Right lobe of liver (tissue), 6 donors: Measurements from ENCODE around the gene MARCHF5. TPM values are rescaled to one million over a fixed set of nuclear protein-coding genes. Genes with fewer than 3 reads are reported as not detected.

ENCODE experiments used
- ATAC-seq, 4 donors: fragments of 200-7000 bp; cut with Tn5 transposase; one replicate each; pipeline ENCODE4 v1.9.1; 2020; ENCODE audit warnings: mild to moderate bottlenecking in 4 of 4, moderate library complexity in 4 of 4
- DNase-seq, 3 donors: peaks; one replicate each; pipeline ENCODE4 v3.0.0-alpha.2; 2020
- H3K27ac ChIP-seq, 3 donors: fragments of 200-600 bp; one replicate each; pipeline ENCODE4 v1.8.0; 2022
- H3K27me3 ChIP-seq, 2 donors: fragments of 200-600 bp; one replicate each; pipeline ENCODE4 v1.8.0; 2022
- H3K36me3 ChIP-seq, 4 donors: fragments of 200-600 bp; sonication (generic) in 1 of 4; one replicate each; pipeline versions ENCODE4 v1.5.1 to v1.8.0; 2017 to 2022; ENCODE audit warnings: control low read depth in 1 of 4
- H3K4me1 ChIP-seq, 4 donors: fragments of 200-600 bp; sonication (generic) in 1 of 4; one replicate each; pipeline versions ENCODE4 v1.5.1 to v1.8.0; 2017 to 2022; ENCODE audit warnings: control low read depth in 1 of 4
- H3K4me3 ChIP-seq, 3 donors: fragments of 200-600 bp; one replicate each; pipeline ENCODE4 v1.8.0; 2022
- H3K9me3 ChIP-seq, 4 donors: fragments of 200-600 bp; sonication (generic) in 1 of 4; one replicate each; pipeline versions ENCODE4 v1.5.1 to v1.8.0; 2017 to 2022; ENCODE audit warnings: control low read depth in 1 of 4
- POLR2A ChIP-seq: fragments of 450-650 bp; IDR thresholded peaks from one replicate; pipeline ENCODE4 v1.6.1; 2017; ENCODE audit warnings: antibody characterized with exemption, mild to moderate bottlenecking
- WGBS: methylation state at CpG from one replicate; pipeline ENCODE4 v1.1.6; 2018; ENCODE audit warnings: low coverage, low lambda C conversion rate; ENCODE audit not compliant: insufficient coverage; ENCODE audit errors: missing lambda C conversion rate; 5-methylcytosine and 5-hydroxymethylcytosine counted together
- intact Hi-C, 2 donors: fragments of 100-400 bp; cut with DNase I; formaldehyde crosslinking; loops; one replicate each; pipeline versions ENCODE4 v1.11.2 to v1.14.1; 2022
- total RNA-seq, 6 experiments: library from RNA; depleted of rRNA in 2 of 6; stranded (reverse); fragments of >200 nt in 2 of 6; fragmentation: NEBNext Ultra II Directional in 3 of 6; extraction: Animal tissue kit (Norgen Biotek cat#: 25700) in 3 of 6; gene quantifications; one replicate each; pipeline versions ENCODE4 v1.1.0 to v1.2.4, GENCODE V29; 2016 to 2023
- TF ChIP-seq, protein P1 (sequence below), 4 donors: fragments of 200-600 bp in 3 of 4; fragments of 450-650 bp in 1 of 4; IDR thresholded peaks; one replicate each; pipeline versions ENCODE4 v1.5.1 to v1.8.0; 2016 to 2022; ENCODE audit warnings: antibody characterized with exemption in 4 of 4, mild to moderate bottlenecking in 2 of 4
- donor health status: DM: no; HTN: yes; CAD: no.
- donor health status: DM: no; HTN: no; CAD: no.
- donor health status: DM: no; HTN: no; CAD: no.
- donor health status: DM: no; HTN: yes; CAD: no.
- donor health status: DM: no; HTN: yes; CAD: no.

Gene MARCHF5
- total RNA-seq, 6 experiments from 2014 or later, result 14.6 to 26.5 (median 23.8) TPM

DNA sequence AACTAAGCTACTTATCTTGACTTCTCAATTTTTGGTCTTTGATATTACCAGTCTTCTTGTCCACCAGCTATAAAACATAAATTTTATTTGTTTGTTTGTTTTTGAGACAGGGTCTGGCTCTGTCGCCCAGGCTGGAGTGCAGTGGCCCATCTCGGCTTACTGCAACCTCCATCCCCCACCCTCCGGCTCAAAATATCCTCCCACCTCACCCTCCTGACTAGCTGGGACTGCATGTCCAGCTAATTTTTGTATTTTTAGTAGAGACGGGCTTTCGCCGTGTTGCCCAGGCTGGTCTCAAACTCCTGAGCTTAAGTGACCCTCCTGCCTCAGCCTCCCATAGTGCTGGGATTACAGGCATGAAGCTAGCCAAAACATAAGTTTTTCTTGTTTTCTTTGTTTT, 7.5 kb downstream of the MARCHF5 start:
- Histone ChIP-seq H3K36me3 (peaks cover 0 to 9% (median 0%) of the 10 kb centered on the region in 4 donors), H3K9me3 (no peaks in the 10 kb centered on the region), H3K4me3 (no peak overlapping the region), H3K27me3 (no peaks in the 10 kb centered on the region), H3K4me1 (no peaks in the 10 kb centered on the region), H3K27ac (no peak overlapping the region)
- DNase-seq (no peak), ATAC-seq (no peak)
- WGBS, result 94% methylated on average over 6 of the region's 6 CpGs
- TF ChIP-seq, protein P1, sequence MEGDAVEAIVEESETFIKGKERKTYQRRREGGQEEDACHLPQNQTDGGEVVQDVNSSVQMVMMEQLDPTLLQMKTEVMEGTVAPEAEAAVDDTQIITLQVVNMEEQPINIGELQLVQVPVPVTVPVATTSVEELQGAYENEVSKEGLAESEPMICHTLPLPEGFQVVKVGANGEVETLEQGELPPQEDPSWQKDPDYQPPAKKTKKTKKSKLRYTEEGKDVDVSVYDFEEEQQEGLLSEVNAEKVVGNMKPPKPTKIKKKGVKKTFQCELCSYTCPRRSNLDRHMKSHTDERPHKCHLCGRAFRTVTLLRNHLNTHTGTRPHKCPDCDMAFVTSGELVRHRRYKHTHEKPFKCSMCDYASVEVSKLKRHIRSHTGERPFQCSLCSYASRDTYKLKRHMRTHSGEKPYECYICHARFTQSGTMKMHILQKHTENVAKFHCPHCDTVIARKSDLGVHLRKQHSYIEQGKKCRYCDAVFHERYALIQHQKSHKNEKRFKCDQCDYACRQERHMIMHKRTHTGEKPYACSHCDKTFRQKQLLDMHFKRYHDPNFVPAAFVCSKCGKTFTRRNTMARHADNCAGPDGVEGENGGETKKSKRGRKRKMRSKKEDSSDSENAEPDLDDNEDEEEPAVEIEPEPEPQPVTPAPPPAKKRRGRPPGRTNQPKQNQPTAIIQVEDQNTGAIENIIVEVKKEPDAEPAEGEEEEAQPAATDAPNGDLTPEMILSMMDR (IDR thresholded peaks at IDR 0.05), result no peak
- no peak for TF ChIP-seq POLR2A
- intact Hi-C loops, result no loop called here

- Histone ChIP-seq H3K9me3 (no peaks in the 10 kb centered on the region), H3K27ac (no peak overlapping the region), H3K4me3 (no peak overlapping the region), H3K4me1 (no peaks in the 10 kb centered on the region), H3K27me3 (no peaks in the 10 kb centered on the region), H3K36me3 (peaks cover 0 to 4% (median 0%) of the 10 kb centered on the region in 4 donors)
- ATAC-seq (no peak), DNase-seq (no peak)
- intact Hi-C loops, result no loop called here
- no peak for TF ChIP-seq POLR2A
- TF ChIP-seq, protein P1 (IDR thresholded peaks at IDR 0.05), result no peak
Observed at GRCh38 chr10:92303096-92303495, 12.1 kb downstream of the MARCHF5 start.

DNA sequence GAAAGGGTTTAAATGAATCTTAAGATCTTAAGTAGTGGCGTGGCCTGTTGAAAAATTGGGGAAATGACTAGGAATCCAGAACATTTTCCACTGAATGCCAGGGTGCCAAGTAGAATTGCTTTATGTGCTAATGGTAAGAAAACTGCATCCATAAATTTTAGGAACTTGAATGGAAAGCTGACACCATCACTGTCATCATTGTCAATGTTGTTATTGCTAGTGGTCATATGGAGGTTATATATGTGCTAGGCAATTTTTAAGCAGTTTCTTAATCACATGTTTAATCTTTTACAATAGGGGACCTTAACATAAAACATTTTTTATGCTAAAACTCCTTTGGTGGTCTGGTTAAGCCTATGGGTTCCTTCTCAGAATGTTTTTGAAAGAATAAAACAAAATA, 13.1 kb downstream of the MARCHF5 start:
- TF ChIP-seq, protein P1 (IDR thresholded peaks at IDR 0.05), result no peak
- TF ChIP-seq POLR2A, result no peak

DNA sequence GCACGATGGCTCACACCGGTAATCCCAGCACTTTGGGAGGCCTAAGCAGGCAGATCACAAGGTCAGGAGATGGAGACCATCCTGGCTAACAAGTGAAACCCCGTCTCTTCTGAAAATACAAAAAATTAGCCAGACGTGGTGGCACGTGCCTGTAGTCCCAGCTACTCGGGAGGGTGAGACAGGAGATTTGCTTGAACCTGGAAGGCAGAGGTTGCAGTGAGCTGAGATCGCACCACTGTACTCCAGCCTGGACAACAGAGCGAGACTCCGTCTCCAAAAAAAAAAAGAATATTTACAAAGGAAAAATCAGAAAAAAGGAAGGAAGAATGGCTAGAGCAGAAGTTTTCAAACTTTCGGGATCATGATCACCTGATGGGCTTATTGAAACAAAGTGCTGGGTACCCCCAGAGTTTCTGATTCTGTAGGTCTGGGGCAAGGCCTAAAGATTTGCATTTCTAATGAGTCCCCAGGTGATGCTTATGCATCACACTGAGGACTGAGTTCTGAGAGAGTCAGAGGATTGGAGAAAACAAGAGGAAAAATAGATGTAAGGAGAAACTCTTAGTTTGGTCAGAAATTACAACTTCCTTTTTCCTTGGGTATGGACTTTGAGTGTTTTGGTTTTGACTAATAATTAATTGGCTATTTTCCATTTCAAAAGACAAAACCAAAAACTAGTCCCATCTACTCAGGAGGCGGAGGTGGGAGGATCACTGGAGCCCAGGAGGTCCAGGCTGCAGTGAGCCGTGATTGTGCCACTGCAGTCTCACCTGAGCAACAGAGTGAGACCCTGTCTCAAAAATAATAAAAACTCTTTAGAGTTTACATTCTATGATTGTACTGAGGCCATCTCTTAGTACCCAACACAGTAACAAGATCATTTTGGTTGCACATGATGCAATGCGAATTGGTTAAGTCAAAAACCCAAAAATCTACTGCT, 14.4 kb downstream of the MARCHF5 start:
- intact Hi-C loops, result no loop called here
- Histone ChIP-seq H3K27ac (no peak overlapping the region), H3K4me3 (no peak overlapping the region), H3K27me3 (no peaks in the 10 kb centered on the region), H3K4me1 (no peaks in the 10 kb centered on the region), H3K9me3 (no peaks in the 10 kb centered on the region), H3K36me3 (peaks cover 0 to 4% (median 0%) of the 10 kb centered on the region in 4 donors)
- DNase-seq (no peak), ATAC-seq (no peak)
- TF ChIP-seq POLR2A, result no peak
- TF ChIP-seq, protein P1 (IDR thresholded peaks at IDR 0.05), result no peak
- WGBS, result 81% methylated on average over 7 of the region's 13 CpGs

More for the DNA sequence above, 13.1 kb downstream of the MARCHF5 start:
- no peaks in the 10 kb centered on the region for H3K9me3 ChIP-seq
- no peak overlapping the region for H3K4me3 ChIP-seq
- H3K27me3 ChIP-seq, result no peaks in the 10 kb centered on the region
- DNase-seq (no peak), ATAC-seq (no peak)
- 92% methylated on average over 1 of the region's 1 CpG for WGBS
- H3K4me1 ChIP-seq, result no peaks in the 10 kb centered on the region
- intact Hi-C loops, result no loop called here
- no peak overlapping the region for H3K27ac ChIP-seq
- peaks cover 0 to 4% (median 0%) of the 10 kb centered on the region in 4 donors for H3K36me3 ChIP-seq
